Stromal cell of bone marrow (primary cell): ENCODE results near the gene SMYD2.
A peak's percentile ranks its signal among the peaks of the same experiment; 100 is the strongest.
"Not testable (repeated sequence)": the region's sequence is repeated elsewhere in the genome, so short reads cannot be mapped to it uniquely, and the experiment has no call there.

Source experiments
- DNase-seq: peaks from one replicate; pipeline ENCODE4 v3.0.0-alpha.2; 2012; ENCODE audit warnings: low read depth

The SMYD2 gene

GRCh38 chr1:214271995-214272731 lies 8.8 kb upstream of the SMYD2 start:
- DNase-seq: no peak

GRCh38 chr1:214272964-214273533 lies 7.9 kb upstream of the SMYD2 start:
- DNase-seq: no peak

DNA sequence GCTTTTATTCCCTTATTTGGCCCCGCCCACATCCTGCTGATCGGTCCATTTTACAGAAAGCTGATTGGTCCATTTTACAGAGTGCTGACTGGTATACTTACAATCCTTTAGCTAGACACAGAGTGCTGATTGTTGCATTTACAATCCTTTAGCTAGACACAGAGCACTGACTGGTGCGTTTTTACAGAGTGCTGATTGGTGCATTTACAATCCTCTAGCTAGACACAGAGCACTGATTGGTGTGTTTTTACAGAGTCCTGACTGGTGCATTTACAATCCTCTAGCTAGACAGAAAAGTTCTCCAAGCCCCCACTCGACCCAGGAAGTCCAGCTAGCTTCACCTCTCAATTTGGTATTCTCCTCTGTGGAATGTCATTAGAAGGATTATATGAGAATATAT lies 5.3 kb upstream of the SMYD2 start:
- DNase-seq: not testable (repeated sequence)

DNA sequence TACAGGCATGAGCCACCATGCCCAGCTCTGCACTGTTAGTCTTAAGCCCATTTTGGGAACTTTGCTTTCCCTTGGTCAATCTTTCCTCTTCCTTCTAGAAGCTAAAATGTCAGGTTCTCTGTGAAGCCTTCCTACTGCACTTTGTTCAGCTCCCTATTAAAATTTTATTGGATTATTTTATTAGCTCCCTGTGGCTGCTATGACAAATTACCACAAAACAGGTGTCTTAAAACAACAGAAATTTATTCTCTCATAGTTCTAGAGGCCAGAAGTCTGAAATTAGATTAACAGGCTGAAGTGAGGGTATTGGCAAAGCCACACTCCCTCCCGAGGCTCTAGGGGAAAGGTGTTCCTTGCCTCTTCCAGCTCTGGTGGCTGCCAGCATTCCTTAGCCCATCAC lies 4.2 kb upstream of the SMYD2 start:
- no peak for DNase-seq

DNA sequence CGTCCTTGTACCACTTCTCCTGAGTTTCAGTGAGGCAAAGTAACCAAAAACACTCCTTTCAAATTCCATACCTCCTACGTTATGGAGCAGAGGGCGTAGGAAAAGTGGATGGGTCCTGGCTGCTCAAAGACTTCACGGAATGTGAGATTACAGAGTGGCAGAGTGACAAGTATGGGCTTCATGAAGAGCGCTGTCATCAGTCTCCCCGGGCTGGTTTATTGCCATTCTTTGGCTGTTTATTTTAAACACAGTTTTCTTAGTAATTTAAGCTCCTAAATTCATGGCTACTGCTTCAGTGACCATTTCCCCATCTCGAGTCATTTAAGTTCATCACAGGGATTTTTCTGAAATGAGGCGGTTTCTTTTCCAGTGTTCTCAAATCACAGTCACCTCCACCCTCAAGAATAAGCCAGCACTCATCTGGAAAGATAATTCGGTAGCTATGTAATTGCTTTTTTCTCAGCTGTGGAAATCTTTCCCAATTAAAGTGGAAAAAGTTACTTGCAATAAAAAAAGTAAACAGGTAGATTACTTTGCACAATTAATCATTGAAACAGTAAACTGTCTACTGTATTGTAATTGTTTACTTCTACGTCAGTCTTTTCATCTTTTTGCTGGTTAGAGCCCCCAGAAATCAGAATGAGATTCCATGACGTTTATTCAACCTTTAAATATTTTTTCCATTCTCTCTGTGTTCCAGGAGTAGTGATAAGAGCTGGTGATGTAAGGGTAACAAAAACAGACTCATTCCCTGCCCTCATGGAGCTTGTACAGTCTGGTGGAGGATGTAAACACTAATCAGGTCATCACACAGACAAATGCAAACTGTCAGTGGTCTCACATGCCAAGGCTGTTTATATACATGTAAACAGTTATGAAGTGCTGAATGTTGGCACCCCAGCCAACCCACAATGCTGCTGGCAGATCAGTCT lies 3.0 kb upstream of the SMYD2 start:
- peak; percentile 19 for DNase-seq

DNA sequence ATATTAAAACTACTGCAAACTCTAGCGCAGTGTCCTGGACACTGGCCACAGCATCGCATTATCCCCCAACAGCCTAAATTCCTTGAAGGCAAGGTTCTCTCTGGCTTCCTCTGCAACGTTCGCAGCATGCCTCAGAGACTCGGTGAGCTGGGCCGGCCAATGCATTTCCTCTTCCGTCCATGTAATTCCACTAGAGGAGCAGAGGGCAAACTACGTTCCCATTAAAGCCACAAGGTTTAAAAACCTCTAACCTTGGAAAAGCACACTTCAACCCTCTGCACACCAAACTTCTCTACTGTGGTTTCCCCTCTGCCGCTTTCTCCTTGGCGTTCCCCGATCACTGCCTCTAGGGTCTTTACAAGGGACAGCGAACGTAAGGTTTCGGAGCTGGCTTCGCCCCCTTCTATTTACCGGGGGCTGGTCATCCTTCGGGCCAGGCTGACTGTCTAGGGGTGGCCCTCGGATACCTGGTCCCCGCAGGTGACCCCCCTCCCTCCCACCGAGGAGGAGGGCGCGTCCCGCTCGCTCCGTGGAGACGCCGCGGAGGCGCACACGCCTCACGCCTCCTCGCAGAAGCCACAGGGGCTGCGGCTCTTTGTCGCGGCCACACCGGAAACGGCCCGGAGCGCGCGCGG lies 456 bp upstream of the SMYD2 start:
- DNase-seq: no peak

DNA sequence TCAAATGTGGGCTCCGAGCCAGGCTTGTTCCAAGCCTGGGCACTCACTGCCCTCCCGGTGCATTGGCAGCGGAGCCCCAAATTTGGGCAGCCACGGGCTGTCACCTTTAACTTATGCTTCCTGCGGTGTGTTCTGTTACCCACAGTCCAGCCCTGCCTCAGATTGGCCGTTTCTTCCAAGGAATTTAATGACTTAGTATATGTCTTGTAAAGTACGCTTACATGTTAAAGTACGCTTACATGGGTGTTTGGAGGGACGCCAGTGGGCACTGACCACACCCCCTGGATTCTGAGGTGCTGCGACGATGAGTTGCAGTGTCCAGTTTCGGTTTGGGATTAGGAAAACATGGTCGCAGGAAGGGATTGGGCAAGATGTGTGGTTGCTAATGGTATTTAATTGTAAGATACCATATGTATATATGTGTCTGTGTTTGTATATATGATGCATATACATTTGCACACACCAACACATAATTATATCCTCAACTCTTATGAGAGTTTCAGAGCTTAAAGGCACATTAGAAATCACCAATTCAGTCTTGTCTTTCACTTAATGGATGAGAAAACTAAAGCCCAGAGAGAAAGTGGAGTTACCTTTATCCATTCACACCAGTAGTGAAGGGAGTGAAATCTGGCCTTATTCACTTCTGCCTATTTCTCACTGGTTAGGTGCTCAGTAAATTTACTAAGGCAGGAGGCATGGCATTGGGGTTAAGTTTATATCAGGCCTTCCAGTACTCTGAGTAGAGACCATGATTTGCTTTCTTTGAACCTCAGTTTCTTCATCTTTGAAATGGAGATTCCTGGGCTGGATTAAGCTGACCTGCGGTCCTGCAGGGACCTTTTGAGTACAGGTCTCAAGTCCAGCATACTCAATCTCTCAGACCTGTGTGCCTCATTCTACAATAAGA lies 1.0 kb downstream of the SMYD2 start:
- DNase-seq: no peak

- DNase-seq: no peak
These were observed 1.8 kb downstream of the SMYD2 start for GRCh38 chr1:214282630-214283242.

- DNase-seq: no peak
These were observed 4.9 kb downstream of the SMYD2 start for GRCh38 chr1:214285610-214286440.

GRCh38 chr1:214287884-214288283 lies 6.9 kb downstream of the SMYD2 start:
- DNase-seq: no peak

- DNase-seq: no peak
These were observed 8.8 kb downstream of the SMYD2 start for GRCh38 chr1:214289574-214290272.

DNA sequence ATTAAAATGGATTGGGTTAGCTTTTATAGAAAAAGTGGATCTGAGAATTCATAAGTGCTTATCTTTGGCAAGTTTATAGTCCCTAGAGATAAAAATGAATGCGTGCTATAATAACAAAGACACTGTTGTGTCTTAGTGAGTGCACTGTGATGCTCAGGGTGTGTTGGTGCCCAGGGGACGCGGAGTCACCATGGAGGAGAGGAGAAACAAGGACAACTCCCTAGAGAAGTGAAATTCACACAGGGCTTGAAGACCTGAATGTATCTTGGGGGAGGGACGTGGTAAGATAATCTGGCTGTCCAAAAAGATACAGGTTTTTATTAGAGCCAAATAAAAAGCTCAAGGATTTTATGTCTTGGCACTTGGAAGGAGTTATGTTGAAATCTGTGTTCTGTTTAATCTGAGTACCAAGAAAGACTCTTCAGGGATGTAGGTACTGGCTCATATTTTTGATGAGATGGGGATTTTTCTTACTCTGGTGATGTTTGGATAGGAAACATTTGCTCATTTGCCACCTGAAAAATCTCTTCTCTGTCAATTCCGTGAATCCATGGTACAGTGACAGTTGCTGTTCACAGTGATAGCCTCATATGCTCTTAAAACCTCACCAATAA lies 9.6 kb downstream of the SMYD2 start:
- no peak for DNase-seq

DNA sequence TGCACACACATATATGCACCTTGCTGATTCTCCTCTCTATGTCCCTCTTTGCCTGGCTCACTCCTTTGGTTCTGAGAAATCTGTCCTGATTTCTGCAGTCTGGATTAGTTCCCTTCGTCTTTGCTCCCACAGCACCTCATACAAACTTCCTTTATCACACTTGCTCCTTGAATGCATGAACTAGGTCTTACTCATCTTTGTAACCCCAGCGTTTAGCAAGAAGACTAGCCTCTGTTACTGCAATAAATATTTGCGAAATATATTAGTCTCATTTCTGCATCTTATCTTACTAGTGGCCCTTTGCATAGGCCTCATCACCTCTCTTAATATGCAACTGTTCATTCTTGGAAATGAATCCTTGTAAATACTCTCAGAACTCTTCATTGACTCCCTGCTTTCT lies 11.4 kb downstream of the SMYD2 start:
- no peak for DNase-seq

GRCh38 chr1:214295934-214296333 lies 15.0 kb downstream of the SMYD2 start:
- DNase-seq: no peak

DNA sequence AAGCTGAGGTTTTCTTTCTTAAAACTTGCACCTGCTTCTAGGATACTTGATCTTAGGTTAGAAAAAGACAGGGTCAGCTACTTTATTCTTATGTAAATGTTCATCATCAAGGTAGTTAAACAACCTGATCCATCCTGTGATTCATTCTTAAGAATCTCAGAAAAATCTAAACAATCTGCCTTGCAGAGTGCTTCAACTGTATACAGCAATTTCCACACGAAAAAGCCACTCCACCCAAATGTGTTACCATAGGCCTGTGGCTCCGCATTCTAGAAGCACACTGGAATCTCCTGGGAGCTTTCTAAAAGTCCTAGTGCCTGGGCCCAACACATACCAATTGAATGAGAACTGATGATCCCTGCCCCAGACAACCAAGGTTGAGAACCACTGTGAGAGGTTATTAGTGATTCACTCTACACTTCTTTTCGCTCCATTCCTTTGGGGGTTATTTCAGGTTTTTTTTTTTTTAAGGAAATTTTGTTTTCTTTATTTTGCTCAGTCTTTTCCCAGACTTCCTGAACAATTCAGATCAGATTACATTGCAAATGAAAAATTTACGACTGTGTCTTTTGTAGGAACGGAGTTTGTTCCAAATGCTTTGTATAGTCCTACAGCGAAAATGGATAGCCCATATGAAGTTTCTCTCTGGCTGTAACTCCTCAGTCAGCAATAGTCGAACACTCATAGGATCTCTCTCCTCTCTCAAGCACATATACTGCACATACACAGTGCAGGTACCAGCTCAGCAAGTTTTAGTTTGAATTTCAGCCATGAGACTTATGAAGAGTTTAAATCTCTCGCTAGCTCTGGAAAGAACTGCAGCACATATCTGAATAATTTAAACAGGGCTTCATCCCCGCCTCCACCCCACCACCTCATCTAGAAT lies 16.1 kb downstream of the SMYD2 start:
- DNase-seq: peak; percentile 68

DNA sequence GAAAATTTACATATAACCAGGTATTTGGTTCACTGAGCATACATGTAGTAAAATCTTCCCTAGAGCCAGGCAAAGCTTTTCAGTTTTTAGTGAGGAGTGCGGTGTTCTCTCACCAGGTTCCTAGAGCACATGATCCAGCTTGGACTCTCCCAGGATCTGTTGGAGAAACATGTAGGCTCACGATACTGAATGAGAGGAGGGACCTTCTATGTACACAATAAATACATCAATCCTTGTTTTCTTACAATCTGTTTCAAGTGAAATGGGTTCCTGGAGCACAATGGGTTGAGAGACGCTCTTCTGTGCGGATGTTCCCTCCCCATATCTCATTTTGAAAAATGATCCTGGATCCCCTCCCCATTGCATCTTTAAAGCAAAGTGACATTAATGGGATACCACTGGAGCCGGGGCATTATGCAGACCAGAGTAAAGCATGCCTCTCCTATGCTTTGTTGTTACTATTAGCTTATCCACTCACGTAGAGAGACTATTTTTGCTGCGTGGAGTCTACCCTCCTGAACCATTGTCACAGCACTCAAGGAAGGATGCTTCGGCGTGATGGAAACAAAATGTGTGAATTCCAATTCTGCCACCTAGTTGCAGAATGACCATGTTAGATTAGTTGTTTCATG lies 19.3 kb downstream of the SMYD2 start:
- no peak for DNase-seq

DNA sequence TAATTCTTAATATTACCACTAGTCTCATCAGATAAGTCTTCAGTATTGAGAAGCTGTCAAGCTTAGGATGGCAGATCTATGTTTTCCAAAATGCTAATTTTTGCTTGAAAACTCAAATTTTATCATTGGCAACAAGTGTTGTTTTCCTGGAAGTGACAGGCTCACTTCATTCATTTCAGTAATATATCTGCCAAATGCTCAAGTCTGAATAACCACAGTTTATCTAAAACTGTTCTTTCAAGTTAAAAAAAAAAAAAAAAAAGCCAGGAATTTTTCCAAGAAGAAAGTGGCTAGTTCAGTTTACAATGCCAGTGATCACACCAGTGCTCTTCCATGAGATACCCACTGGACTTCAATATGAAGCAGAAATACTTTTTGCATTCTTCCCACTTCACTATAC lies 20.6 kb downstream of the SMYD2 start:
- no peak for DNase-seq
